ENCODE measurements around the gene XPR1. TPM values are rescaled to one million over a fixed set of nuclear protein-coding genes. Genes with fewer than 3 reads are reported as not detected.

The XPR1 gene
- polyA plus RNA-seq, 1 donor (not counting 4 experiments of a cell fraction or from before 2014, with no cell fraction given), result 40.0 TPM

DNA sequence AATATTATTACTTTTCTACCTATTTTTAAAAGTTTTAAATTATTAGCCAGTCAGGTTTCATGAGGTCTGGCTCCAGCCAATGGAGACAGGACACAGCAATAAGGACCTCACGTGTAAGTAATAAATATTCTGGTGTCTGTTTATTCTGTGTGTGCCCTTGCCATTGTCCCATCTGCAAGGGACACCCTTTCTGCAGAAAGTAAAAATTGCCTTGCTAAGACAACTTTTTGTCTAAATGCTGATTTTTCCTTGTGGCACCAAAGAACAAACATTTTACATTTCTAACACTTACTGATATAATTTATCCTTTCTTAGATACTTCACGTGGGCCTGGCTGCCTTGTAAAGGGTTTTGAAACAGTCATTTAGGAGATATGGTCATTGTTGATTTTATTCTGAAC, 43.7 kb upstream of the XPR1 start:
- H3K9me3 ChIP-seq (ENCODE audit: control insufficient read depth, low read depth, low read length), result no peaks in the 10 kb centered on the region
- peaks cover 21% of the 10 kb centered on the region for H3K4me1 ChIP-seq (ENCODE audit: control insufficient read depth, extremely low read depth, insufficient read depth, low read length)
- H3K79me2 ChIP-seq (ENCODE audit: control insufficient read depth, insufficient read depth, low read length), result no peaks in the 10 kb centered on the region
- no peaks in the 10 kb centered on the region for H4K20me1 ChIP-seq (ENCODE audit: control insufficient read depth, extremely low read depth, insufficient read depth, low read length)
- DNase-seq (ENCODE audit: low read depth, low spot score) (no peak), FAIRE-seq (no peak)
- no peaks in the 10 kb centered on the region for H3K9me1 ChIP-seq (ENCODE audit: control insufficient read depth, extremely low read depth, insufficient read depth, low read length)
- H3K4me2 ChIP-seq (ENCODE audit: control insufficient read depth, extremely low read depth, insufficient read depth, low read depth, low read length), result no peak overlapping the region
- no peaks in the 10 kb centered on the region for H3K36me3 ChIP-seq (ENCODE audit: control insufficient read depth in 2 of 2, extremely low read depth in 1 of 2, insufficient read depth in 2 of 2, low read length in 2 of 2)
- H3K27me3 ChIP-seq (ENCODE audit: control insufficient read depth, extremely low read depth, insufficient read depth, low read length), result no peaks in the 10 kb centered on the region
- no peak overlapping the region for H3K4me3 ChIP-seq (ENCODE audit: control insufficient read depth in 2 of 3, extremely low read depth in 1 of 3, insufficient read depth in 2 of 3, low read depth in 1 of 3, low read length in 3 of 3)
- TF ChIP-seq, protein P1, sequence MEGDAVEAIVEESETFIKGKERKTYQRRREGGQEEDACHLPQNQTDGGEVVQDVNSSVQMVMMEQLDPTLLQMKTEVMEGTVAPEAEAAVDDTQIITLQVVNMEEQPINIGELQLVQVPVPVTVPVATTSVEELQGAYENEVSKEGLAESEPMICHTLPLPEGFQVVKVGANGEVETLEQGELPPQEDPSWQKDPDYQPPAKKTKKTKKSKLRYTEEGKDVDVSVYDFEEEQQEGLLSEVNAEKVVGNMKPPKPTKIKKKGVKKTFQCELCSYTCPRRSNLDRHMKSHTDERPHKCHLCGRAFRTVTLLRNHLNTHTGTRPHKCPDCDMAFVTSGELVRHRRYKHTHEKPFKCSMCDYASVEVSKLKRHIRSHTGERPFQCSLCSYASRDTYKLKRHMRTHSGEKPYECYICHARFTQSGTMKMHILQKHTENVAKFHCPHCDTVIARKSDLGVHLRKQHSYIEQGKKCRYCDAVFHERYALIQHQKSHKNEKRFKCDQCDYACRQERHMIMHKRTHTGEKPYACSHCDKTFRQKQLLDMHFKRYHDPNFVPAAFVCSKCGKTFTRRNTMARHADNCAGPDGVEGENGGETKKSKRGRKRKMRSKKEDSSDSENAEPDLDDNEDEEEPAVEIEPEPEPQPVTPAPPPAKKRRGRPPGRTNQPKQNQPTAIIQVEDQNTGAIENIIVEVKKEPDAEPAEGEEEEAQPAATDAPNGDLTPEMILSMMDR (optimal IDR thresholded peaks at IDR 0.05 in 1 of 3, IDR thresholded peaks at IDR 0.05 in 1 of 3, conservative IDR thresholded peaks at IDR 0.05 in 1 of 3; ENCODE audit: extremely low read depth in 1 of 3, insufficient read depth in 2 of 3, low read length in 3 of 3), result no peak
- TF ChIP-seq EZH2 (IDR thresholded peaks at IDR 0.05; ENCODE audit: low read length), result no peak
- H3K27ac ChIP-seq (ENCODE audit: control insufficient read depth, insufficient read depth, low read length), result no peak overlapping the region
- H3K9ac ChIP-seq (ENCODE audit: control insufficient read depth, extremely low read depth, insufficient read depth, low read length), result no peak overlapping the region
- H2AFZ ChIP-seq (ENCODE audit: control insufficient read depth, low read length), result no peak overlapping the region
- dilution Hi-C loops (cut with MboI; ENCODE audit: extremely low pct_ligation_motif_present, low sequenced_read_pairs), result no loop called here

DNA sequence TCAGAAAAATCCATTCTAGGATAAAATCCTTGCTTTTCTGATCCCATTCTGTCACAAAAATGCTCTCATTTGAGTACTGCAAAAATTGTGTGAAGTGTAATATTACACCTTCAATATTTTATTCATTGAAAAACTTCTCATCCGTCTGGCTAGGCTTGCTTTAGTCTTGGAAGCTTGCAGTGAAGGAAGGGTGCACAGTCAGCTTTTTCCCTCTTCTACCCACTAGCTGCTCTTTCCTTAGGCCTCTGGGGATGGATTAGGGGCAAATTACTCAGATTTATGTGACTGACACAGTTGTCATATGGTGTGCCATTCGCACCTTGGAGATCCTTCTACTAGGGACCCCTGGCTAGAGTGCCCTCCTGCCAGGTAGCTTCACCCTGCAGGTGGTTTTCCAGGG, 40.9 kb upstream of the XPR1 start:
- H3K79me2 ChIP-seq (ENCODE audit: control insufficient read depth, insufficient read depth, low read length), result no peaks in the 10 kb centered on the region
- peaks cover 15% of the 10 kb centered on the region for H3K4me1 ChIP-seq (ENCODE audit: control insufficient read depth, extremely low read depth, insufficient read depth, low read length)
- H3K9me1 ChIP-seq (ENCODE audit: control insufficient read depth, extremely low read depth, insufficient read depth, low read length), result no peaks in the 10 kb centered on the region
- no peaks in the 10 kb centered on the region for H3K36me3 ChIP-seq (ENCODE audit: control insufficient read depth in 2 of 2, extremely low read depth in 1 of 2, insufficient read depth in 2 of 2, low read length in 2 of 2)
- no peak overlapping the region for H3K9ac ChIP-seq (ENCODE audit: control insufficient read depth, extremely low read depth, insufficient read depth, low read length)
- H3K27me3 ChIP-seq (ENCODE audit: control insufficient read depth, extremely low read depth, insufficient read depth, low read length), result no peaks in the 10 kb centered on the region
- no peak overlapping the region for H3K4me2 ChIP-seq (ENCODE audit: control insufficient read depth, extremely low read depth, insufficient read depth, low read depth, low read length)
- TF ChIP-seq, protein P1 (optimal IDR thresholded peaks at IDR 0.05 in 1 of 3, IDR thresholded peaks at IDR 0.05 in 1 of 3, conservative IDR thresholded peaks at IDR 0.05 in 1 of 3; ENCODE audit: extremely low read depth in 1 of 3, insufficient read depth in 2 of 3, low read length in 3 of 3), result no peak
- no peak for TF ChIP-seq EZH2 (IDR thresholded peaks at IDR 0.05; ENCODE audit: low read length)
- no peak overlapping the region for H2AFZ ChIP-seq (ENCODE audit: control insufficient read depth, low read length)
- no peaks in the 10 kb centered on the region for H4K20me1 ChIP-seq (ENCODE audit: control insufficient read depth, extremely low read depth, insufficient read depth, low read length)
- FAIRE-seq, result no peak
- DNase-seq (ENCODE audit: low read depth, low spot score), result no peak
- dilution Hi-C loops (cut with MboI; ENCODE audit: extremely low pct_ligation_motif_present, low sequenced_read_pairs), result no loop called here
- H3K27ac ChIP-seq (ENCODE audit: control insufficient read depth, insufficient read depth, low read length), result no peak overlapping the region
- H3K4me3 ChIP-seq (ENCODE audit: control insufficient read depth in 2 of 3, extremely low read depth in 1 of 3, insufficient read depth in 2 of 3, low read depth in 1 of 3, low read length in 3 of 3), result no peak overlapping the region
- H3K9me3 ChIP-seq (ENCODE audit: control insufficient read depth, low read depth, low read length), result no peaks in the 10 kb centered on the region

Data from keratinocyte (primary cell).